Ovary (tissue), 3 donors: Measurements from ENCODE around the gene PCDHGC5.

ENCODE experiments used
- POLR2A ChIP-seq: fragments of 450-650 bp; IDR thresholded peaks from one replicate; pipeline ENCODE4 v1.6.1; 2017; ENCODE audit warnings: antibody characterized with exemption, mild to moderate bottlenecking, moderate library complexity
- TF ChIP-seq, protein P1 (sequence below), 3 donors: fragments of 450-650 bp in 2 of 3; fragments of 200-600 bp in 1 of 3; IDR thresholded peaks; one replicate each; pipeline versions ENCODE4 v1.5.1 to v1.8.0; 2016 to 2022; ENCODE audit warnings: antibody characterized with exemption in 3 of 3, mild to moderate bottlenecking in 1 of 3
- donor health status: DM: no; HTN: no; CAD: no.

DNA sequence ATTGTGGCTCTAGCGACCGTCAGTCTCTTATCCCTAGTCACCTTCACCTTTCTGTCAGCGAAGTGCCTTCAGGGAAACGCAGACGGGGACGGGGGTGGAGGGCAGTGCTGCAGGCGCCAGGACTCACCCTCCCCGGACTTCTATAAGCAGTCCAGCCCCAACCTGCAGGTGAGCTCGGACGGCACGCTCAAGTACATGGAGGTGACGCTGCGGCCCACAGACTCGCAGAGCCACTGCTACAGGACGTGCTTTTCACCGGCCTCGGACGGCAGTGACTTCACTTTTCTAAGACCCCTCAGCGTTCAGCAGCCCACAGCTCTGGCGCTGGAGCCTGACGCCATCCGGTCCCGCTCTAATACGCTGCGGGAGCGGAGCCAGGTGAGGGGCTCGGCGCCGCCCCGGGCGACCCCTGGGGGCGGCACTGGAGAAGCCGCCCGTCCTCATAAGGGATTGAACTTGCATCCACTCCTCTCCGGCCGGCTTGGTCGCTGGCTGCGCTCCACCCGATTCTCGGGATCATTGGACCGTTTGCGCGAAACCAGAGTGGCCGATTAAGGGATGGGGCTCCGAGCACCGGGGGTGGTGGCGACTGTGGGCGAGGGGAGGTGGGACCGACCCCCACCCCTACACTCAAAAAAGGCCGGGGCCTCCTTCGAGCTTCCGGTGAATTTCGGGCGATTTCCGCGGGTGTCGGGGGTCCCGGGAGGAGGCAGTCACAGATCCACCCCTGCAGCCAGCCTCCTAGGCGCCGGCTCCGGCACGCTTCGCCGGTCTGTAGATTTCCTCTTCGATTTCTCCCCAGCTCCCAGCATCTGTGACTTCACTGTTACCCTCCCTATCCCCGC, 2.7 kb downstream of the PCDHGC5 start:
- TF ChIP-seq, protein P1, sequence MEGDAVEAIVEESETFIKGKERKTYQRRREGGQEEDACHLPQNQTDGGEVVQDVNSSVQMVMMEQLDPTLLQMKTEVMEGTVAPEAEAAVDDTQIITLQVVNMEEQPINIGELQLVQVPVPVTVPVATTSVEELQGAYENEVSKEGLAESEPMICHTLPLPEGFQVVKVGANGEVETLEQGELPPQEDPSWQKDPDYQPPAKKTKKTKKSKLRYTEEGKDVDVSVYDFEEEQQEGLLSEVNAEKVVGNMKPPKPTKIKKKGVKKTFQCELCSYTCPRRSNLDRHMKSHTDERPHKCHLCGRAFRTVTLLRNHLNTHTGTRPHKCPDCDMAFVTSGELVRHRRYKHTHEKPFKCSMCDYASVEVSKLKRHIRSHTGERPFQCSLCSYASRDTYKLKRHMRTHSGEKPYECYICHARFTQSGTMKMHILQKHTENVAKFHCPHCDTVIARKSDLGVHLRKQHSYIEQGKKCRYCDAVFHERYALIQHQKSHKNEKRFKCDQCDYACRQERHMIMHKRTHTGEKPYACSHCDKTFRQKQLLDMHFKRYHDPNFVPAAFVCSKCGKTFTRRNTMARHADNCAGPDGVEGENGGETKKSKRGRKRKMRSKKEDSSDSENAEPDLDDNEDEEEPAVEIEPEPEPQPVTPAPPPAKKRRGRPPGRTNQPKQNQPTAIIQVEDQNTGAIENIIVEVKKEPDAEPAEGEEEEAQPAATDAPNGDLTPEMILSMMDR (IDR thresholded peaks at IDR 0.05): no peak
- no peak for TF ChIP-seq POLR2A
